Smooth muscle cell (in vitro differentiated cells): ENCODE measurements around the gene METAP2. TPM values are rescaled to one million over a fixed set of nuclear protein-coding genes. Genes with fewer than 3 reads are reported as not detected.

Source experiments
- DNase-seq: peaks from one replicate; lab custom pipeline; 2025; ENCODE audit not compliant: unreplicated experiment; lab: John Stamatoyannopoulos, UW
- H2AFZ ChIP-seq: fragments of 200-600 bp; sonication (generic); 2 replicates; pipeline ENCODE4 v1.6.0; 2016; ENCODE audit warnings: antibody characterized with exemption, low read depth, mild to moderate bottlenecking
- H3F3A ChIP-seq: fragments of 200-600 bp; sonication (generic); 2 replicates; pipeline ENCODE4 v1.6.0; 2017; ENCODE audit warnings: antibody characterized with exemption, low read depth
- H3K27ac ChIP-seq: fragments of 200-600 bp; sonication (generic); 2 replicates; pipeline ENCODE4 v1.5.1; 2016; ENCODE audit warnings: low read depth, mild to moderate bottlenecking
- H3K27me3 ChIP-seq: fragments of 200-600 bp; sonication (generic); 2 replicates; pipeline ENCODE4 v1.6.1; 2016; ENCODE audit warnings: low read depth, mild to moderate bottlenecking
- H3K36me3 ChIP-seq: fragments of 200-600 bp; sonication (generic); 2 replicates; pipeline ENCODE4 v1.5.1; 2016; ENCODE audit warnings: low read depth
- H3K4me1 ChIP-seq: fragments of 200-600 bp; sonication (generic); 2 replicates; pipeline ENCODE4 v1.5.1; 2016; ENCODE audit warnings: low read depth
- H3K4me2 ChIP-seq: fragments of 200-600 bp; sonication (generic); 2 replicates; pipeline ENCODE4 v1.6.0; 2016; ENCODE audit warnings: mild to moderate bottlenecking
- H3K4me3 ChIP-seq: fragments of 200-600 bp; sonication (generic); 2 replicates; pipeline ENCODE4 v1.5.1; 2016; ENCODE audit warnings: mild to moderate bottlenecking
- H3K79me2 ChIP-seq: fragments of 200-600 bp; sonication (generic); 2 replicates; pipeline ENCODE4 v1.6.0; 2016; ENCODE audit warnings: low read depth, mild to moderate bottlenecking
- H3K9ac ChIP-seq: fragments of 200-600 bp; sonication (generic); 2 replicates; pipeline ENCODE4 v1.6.0; 2016; ENCODE audit warnings: low read depth
- H3K9me3 ChIP-seq: fragments of 200-600 bp; sonication (generic); replicated peaks from 2 replicates; pipeline ENCODE4 v1.5.1; 2016; ENCODE audit warnings: low read depth
- H4K20me1 ChIP-seq: fragments of 200-600 bp; sonication (generic); 2 replicates; pipeline ENCODE4 v1.6.0; 2016; ENCODE audit warnings: low read depth
- CTCF ChIP-seq: fragments of 200-600 bp; sonication (generic); IDR thresholded peaks from 2 replicates; pipeline ENCODE4 v1.5.1; 2017; ENCODE audit warnings: borderline replicate concordance, mild to moderate bottlenecking, antibody characterized with exemption; ENCODE audit not compliant: insufficient read depth, poor library complexity, severe bottlenecking
- WGBS: methylation state at CpG from one replicate; pipeline ENCODE4 v1.1.7; 2016; ENCODE audit warnings: low lambda C conversion rate; 5-methylcytosine and 5-hydroxymethylcytosine counted together
- polyA plus RNA-seq: library from polyadenylated mRNA; unstranded; fragments of >200 nt; fragmentation: Nextera tagmentation; extraction: Ambion mirVana; gene quantifications from 2 replicates; pipeline ENCODE4 v1.2.1, GENCODE V29; 2016
- total RNA-seq: library from RNA; depleted of rRNA; stranded (reverse); fragments of >200 nt; gene quantifications from 2 replicates; pipeline ENCODE4 v1.2.3, GENCODE V29; 2014

The METAP2 gene
- total and polyA plus RNA-seq, 2 experiments from 2014 or later = 39.2 to 54.8 TPM

DNA sequence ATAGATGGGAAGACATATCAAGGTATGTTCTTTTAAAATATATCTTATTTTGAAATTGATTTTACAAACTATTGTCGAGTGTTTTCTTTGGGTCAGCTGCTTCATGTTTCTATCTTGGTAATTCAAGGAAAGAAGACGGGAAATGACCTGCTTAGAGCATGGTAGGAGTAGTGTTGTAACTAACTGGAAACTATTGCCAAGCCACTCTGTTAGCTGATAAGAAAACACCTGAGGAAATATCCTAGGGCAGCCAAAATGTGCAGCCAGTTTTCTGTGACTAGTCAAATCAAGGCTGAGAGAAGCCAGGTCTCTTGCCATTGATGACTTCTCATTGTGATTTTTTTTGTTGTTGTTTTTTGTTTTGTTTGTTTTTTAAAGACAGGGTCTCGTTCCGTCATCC is 30.2 kb downstream of the METAP2 start:
- no peak overlapping the region for H2AFZ ChIP-seq
- H4K20me1 ChIP-seq = peaks cover 51% of the 10 kb centered on the region
- H3K9ac ChIP-seq = no peak overlapping the region
- no peaks in the 10 kb centered on the region for H3K27me3 ChIP-seq
- H3K36me3 ChIP-seq = peaks cover 25% of the 10 kb centered on the region
- no peaks in the 10 kb centered on the region for H3F3A ChIP-seq
- H3K4me3 ChIP-seq = no peak overlapping the region
- no peaks in the 10 kb centered on the region for H3K4me1 ChIP-seq
- no peaks in the 10 kb centered on the region for H3K9me3 ChIP-seq
- no peak for DNase-seq
- 96% methylated on average over 4 of the region's 4 CpGs for WGBS
- H3K4me2 ChIP-seq = no peak overlapping the region
- no peak for TF ChIP-seq CTCF
- H3K79me2 ChIP-seq = peaks cover 30% of the 10 kb centered on the region
- no peak overlapping the region for H3K27ac ChIP-seq

DNA sequence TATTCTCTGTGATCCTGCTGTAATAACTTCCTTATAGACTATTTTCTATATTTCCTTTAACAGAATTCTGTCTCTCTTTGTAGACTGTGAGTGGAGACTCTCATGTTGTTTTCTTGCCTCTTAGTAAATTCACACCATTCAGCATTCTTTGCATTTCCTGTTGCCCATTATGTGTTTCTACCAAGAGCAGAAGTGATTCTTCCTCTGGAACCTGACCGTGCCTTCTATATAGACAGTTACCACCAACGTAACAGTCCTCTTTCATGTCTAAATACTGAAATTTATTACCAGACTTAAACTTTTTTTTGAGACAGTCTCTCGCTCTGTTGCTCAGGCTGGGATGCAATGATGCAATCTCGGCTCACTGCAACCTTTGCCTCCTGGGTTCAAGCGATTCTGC is 31.1 kb downstream of the METAP2 start:
- Histone ChIP-seq H3F3A (no peaks in the 10 kb centered on the region), H3K4me1 (no peaks in the 10 kb centered on the region), H3K27ac (no peak overlapping the region), H4K20me1 (peaks cover 59% of the 10 kb centered on the region), H3K4me2 (no peak overlapping the region), H3K79me2 (peaks cover 25% of the 10 kb centered on the region), H3K27me3 (no peaks in the 10 kb centered on the region), H3K9ac (no peak overlapping the region), H3K36me3 (peaks cover 27% of the 10 kb centered on the region), H3K4me3 (no peak overlapping the region), H2AFZ (no peak overlapping the region), H3K9me3 (no peaks in the 10 kb centered on the region)
- 97% methylated on average over 5 of the region's 5 CpGs for WGBS
- no peak for DNase-seq
- TF ChIP-seq CTCF = no peak

- Histone ChIP-seq H3K4me3 (no peak overlapping the region), H4K20me1 (peaks cover 62% of the 10 kb centered on the region), H3K36me3 (peaks cover 28% of the 10 kb centered on the region), H3K4me1 (no peaks in the 10 kb centered on the region), H3K4me2 (no peak overlapping the region), H3K27ac (no peak overlapping the region), H2AFZ (no peak overlapping the region), H3K9me3 (no peaks in the 10 kb centered on the region), H3K9ac (no peak overlapping the region), H3K27me3 (no peaks in the 10 kb centered on the region), H3K79me2 (peaks cover 12% of the 10 kb centered on the region), H3F3A (no peaks in the 10 kb centered on the region)
- 95% methylated on average over 10 of the region's 10 CpGs for WGBS
- TF ChIP-seq CTCF = no peak
- DNase-seq = no peak
Measured at GRCh38 chr12:95506707-95507523, 33.0 kb downstream of the METAP2 start.

GRCh38 chr12:95509300-95509699 is 35.3 kb downstream of the METAP2 start:
- H3K9me3 ChIP-seq = no peaks in the 10 kb centered on the region
- H2AFZ ChIP-seq = no peak overlapping the region
- no peaks in the 10 kb centered on the region for H3K4me1 ChIP-seq
- TF ChIP-seq CTCF = no peak
- no peak overlapping the region for H3K4me3 ChIP-seq
- peaks cover 2% of the 10 kb centered on the region for H3K79me2 ChIP-seq
- peaks cover 33% of the 10 kb centered on the region for H3K36me3 ChIP-seq
- WGBS = 99% methylated on average over 3 of the region's 3 CpGs
- no peak for DNase-seq
- H3K4me2 ChIP-seq = no peak overlapping the region
- H4K20me1 ChIP-seq = peaks cover 45% of the 10 kb centered on the region
- H3K27me3 ChIP-seq = no peaks in the 10 kb centered on the region
- no peak overlapping the region for H3K27ac ChIP-seq
- H3K9ac ChIP-seq = no peak overlapping the region
- no peaks in the 10 kb centered on the region for H3F3A ChIP-seq
